HG03045 (cell line): ENCODE data around the gene FOXL2NB.
"Not testable (repeated sequence)": the region's sequence is repeated elsewhere in the genome, so short reads cannot be mapped to it uniquely, and the experiment has no call there.

Source experiments
- ATAC-seq: cut with Tn5 transposase; IDR thresholded peaks from one replicate; pipeline ENCODE4 v1.9.1; 2021; ENCODE audit warnings: mild to moderate bottlenecking, moderate library complexity; ENCODE audit not compliant: unreplicated experiment

FOXL2NB gene

DNA sequence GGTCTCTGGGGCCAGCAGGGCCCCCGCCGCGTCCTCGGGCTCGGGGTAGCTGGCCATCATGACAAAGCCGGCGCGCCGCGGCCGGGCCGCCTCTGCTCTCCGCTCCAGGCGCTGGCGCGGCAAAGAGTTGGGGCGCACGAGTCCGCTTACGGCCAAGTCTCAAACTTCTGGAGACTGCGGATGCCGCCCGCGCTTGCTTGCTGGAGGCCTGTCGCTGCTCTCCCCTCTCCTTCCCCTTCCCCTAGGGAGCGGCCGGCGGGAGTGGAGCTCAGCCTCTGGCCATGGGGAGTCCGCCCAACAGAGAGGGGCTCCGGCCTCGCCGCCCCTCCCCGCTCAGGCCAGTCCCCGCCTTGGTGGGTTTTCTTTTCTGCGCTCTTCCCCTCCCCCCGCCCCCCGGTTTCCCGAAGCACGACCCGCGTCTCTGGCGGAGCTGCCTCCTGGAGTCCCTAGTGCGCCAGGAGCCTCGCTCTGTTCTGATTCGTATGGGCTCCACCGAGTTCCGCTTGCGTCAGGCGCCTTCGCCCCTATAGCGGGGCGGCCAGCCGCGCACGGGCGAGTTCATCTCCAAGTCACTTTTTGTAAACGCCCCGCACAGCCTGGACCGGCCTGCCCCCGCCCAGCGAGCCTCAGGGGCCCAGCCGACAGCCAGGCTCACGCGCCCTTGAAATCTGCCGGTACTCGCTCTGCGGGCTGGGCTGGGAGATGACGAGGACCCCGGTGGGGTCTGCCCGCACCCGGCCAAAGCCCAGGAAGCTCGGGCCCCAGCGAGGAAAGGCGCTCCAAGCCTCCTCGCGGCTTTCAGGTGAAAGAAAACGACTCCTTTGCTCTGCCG, at the start of gene FOXL2NB, which contains the start of gene FOXL2:
Gene FOXL2NB (plus strand): TSS at position 555 of the 832 bp plus-strand sequence. CDS start 148 bp downstream, at position 703.
Gene FOXL2 (minus strand): TSS at position 475 of the 832 bp plus-strand sequence. CDS start 415 bp downstream, at position 60.
- ATAC-seq, result no peak

DNA sequence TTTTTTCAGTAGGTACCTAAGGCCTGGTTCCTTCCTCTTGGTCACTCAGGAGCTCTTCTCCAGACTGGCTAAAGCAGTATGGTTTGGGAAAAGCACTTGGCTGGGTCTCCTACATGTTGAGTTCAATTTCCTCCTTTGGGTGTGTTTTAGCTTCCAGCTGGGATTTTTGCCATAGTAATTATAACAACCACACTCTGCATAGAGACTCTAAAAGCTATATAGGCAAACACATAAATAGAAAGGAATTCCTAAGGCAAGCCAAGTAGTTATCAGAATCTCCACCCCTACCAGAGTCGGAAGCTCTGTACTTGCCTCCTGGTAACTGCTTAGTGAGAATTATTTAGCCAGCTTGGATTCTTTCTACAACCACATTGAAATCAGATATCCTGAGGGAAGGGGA, 48.7 kb upstream of the FOXL2NB start:
- ATAC-seq, result no peak

DNA sequence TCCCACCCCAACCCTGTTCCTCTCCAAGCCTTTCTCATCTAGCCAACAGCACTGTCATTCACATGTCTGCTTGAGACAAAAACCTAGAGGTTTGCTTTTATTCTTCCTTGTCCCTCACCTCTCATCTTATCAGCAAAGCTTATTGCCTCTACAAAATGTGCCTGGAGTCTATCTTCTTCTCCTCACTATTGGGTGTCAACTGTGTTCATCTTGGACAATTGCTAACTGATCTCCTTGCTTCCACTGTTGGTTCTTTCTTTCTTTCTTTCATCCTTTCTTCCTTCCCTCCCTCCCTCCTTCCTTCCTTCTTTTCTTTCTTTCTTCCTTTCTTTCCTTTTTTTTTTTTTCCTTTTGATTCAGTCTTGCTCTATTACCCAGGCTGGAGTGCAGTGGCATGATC, 48.3 kb upstream of the FOXL2NB start:
- ATAC-seq, result no peak

DNA sequence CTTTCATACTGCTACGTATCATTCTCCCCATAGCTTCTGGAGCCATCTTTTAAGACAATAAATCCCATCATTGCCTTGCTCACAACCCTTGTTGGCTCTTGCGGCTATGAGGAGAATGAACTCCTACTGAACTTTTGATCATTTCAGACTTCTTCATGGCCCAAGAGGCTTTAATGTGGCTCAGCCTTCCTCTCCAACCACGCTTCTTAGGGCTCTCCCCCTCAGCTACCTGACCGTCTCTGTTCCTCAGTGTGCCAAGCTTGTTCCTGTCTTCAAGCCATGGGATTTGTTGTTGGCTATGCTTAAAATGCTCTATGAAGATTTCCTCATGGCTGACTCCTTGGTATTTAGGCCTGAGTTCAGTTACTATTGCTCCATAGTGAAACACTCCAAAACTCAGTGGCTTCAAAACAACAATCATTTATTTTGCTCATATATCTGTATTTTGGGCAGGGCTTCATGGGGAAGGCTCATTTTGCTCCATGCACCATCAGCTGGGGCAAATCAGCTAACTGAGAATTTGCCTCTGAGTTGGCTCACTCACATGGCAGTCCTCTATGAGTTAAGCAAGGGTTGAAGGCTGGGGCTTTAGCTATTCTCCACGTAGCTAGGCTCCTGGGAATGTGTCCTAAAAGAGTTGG, 47.5 kb upstream of the FOXL2NB start:
- ATAC-seq, result no peak

DNA sequence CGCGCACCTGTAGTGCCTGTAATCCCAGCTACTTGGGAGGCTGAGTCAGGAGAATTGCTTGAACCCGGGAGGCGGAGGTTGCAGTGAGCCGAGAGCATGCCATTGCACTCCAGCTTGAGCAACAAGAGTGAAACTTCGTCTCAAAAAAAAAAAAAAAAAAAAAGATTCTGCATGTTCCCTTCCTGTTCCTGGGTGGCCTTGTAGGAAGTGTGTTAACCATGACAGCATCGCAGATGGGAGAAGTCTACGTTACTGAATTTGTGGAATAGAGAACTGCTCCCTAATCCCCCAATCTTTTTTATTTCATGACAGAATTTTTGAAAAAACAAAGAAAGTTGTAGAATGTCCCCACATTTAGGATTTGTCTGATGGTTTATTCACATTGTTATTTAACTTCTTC, 45.5 kb upstream of the FOXL2NB start:
- ATAC-seq, result no peak

DNA sequence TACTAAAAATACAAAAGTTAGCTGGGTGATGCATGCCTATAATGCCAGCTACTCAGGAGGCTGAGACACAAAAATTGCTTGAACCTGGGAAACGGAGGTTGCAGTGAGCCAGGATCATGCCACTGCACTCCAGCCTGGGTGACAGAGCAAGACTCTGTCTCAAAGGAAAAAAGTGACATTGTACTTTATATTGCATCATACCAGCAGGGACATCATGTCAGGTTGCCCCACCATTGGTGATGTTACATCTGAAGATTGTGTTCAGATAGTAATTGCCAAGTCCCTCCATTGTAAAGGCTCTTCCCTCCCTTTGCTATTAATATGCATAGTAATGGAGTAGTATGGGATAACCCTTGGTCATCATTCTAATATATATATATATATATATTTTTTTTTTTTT, 44.8 kb upstream of the FOXL2NB start:
- no peak for ATAC-seq

DNA sequence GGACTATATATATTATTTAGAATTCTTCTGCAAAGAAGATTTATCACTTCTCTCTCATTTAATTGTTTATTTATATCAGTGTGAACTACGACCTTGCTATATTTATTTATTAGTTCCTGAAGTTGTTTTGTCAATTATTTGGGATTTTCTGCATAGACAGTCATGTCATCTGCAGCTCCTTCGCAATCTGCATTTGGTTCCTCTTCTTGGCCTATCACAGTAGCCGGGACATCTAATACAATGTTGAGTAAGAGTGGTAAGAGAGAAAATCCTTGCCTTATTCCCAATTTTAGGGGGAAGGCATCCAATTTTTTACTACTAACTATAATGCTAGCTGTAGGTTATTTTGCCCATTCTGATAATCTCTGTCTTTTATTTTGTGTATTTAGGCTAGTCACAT, 39.5 kb upstream of the FOXL2NB start:
- ATAC-seq, result no peak

DNA sequence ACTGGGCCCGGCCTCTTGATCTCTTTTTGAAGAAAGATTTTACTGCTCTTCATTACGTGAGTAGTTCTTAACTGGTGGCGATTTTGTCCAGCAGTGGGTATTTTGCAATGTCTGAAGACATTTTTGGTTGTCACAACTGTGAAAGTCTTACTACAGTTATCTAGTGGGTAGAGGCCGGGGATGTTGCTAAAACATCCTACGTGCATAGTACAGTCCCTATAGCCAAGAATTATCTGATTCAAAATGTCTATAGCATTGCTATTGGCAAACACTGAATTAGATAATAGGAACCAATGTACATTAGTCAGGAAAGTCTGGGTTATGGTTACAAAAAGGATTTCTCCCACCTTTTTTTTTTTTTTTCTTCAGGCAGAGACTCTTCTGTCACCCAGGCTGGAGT, 38.2 kb upstream of the FOXL2NB start:
- no peak for ATAC-seq

DNA sequence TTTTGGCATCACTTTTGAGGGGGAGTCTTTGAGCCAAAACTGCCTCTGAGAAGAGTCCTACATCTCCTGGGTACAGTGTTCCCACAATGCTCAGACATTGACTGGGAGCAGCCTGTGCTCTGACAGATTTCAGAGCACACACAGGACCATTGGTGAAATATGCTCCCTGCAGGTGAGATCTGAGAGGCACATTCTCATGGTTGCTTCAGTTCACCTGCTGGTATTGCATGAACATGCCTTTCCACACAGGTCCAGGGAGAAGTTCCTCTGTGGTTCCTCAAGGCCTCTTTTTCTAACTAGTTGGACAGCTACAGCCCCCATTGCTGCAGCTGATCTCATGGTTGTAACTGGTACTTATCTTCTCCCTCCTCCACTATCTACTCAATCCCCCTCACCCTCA, 37.1 kb upstream of the FOXL2NB start:
- no peak for ATAC-seq

DNA sequence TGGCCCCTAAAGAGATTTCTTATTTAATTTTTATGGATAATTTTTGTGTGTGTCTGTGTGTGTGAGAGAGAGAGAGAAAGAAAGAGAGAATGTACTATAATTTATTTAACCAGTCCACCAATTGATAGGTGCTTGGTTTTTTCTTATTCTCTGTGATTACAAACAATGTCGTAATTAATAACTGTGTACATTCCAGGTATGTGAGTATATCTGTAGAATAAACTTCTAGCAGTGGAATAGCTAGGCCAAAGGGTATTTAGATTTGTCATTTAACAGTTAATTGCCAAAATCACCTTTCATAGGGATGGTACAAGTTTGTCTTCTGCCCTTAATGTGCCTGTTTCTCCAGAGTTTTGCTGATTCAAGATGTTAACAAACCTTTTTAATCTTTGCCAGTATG, 35.4 kb upstream of the FOXL2NB start:
- ATAC-seq, result no peak

DNA sequence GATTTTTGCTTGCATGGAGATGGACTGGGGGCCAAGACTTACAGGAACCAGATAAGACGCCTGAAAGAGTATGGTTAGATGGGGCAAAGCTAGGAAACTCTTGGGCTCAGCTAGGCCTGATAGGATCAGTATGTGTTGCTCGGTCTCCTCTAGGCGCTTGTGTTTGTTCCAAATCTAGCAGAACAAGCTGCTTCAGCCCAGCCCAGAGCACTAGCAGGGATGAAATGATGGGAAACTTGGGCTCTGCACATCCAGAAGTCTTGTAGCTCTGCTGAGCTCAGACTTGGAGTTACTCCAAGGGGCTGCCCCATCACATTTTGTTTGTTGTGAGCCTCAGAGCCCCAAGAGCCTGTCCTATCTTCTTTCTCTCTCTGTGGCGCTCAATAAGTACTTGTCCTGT, 34.8 kb upstream of the FOXL2NB start:
- no peak for ATAC-seq

DNA sequence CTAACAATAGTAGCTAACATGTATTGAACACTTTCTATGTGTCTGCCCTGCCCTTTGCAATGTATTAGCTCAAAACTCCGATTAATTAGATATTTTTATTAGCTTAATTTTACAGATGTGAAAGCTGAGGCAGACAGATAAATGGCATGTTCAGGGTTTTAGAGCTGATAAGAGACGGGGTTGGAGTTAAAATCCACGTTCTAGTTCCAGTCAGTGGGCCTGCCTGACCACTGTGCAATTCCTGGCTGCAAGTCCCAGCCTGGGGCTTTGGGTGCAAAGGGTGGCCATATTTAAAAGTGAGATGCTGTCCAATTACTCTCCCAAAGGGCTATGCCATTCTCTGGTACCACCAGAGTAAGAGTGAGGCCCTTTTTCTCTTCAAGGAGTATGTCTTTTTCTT, 33.3 kb upstream of the FOXL2NB start:
- ATAC-seq, result no peak

DNA sequence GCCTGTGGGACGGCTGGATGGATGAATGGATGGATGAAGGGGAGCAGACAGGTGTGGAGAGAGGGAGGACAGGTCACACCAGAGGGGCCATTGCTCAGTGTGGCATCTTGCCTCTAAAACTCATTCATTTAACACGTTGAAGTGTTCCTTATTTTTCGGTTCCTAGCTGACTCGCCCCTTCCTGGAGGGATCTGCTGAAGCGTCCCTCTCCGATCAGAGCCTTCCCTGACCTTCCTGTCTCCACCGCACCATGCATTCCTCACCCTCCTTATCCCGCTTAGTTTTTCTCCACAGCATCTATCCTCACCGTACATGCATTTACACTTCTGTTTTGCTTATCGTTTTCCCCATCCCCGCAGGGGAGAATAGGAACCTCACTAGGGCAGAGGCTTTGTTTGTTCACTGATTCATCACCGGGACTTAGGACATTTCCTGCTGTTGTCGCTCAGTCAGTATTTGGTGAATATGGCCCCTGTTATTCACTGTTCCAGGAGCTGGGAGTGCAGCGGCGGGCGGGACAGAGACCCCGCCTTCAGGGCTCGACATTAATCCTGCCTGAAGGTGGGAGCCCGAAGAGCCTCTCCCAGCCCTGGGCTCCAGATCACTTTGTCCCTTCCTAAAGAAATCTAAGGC, 32.0 kb upstream of the FOXL2NB start:
- peak; percentile 12 for ATAC-seq

DNA sequence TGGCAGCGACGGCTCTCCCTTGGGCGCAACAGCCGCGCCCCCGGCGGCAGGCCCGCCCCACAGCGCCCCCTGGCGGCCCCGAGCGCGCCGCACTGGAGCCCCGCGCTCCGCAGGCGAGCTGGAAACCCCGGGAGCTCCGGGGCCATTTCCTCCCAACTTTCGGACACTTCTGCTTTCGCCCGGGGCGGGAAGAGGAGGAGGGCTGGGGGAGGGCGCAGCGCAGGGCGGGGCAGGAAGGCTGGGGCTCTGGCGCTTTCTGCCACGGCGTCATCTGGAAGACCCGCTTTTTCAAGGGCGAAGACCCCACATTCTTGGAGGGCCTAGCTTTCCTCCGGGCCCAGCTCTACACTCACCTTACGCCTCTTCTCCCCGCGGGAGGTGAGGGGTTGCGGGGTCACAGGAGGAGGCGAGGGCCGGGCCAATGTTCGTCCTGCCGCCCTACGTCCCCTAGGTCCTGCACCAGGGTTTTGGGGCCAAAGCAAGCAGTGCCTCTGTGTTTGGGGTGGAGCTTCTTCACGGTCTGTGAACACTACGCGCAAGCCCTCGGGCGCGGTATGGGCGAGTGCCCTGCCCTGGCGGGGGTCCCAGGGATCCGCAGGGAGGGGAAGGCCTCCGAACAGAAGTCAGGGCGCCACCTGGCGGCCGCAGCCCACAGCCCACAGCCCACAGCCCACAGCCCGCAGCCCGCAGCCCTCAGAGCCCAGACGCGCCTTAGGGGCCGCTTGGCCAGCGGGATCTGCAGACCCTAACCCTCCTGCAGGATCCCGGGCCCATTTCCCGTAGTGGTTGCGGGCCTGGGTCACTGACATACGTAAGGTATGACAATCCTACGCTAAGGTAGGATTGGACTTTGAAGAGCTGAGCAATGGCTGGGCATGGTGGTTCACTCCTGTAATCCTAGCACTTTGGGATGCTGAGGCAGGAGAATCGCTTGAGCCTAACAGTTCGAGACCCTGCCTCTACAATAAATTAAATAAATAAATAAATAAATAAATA, 31.2 kb upstream of the FOXL2NB start:
- ATAC-seq, result peak; percentile 91

DNA sequence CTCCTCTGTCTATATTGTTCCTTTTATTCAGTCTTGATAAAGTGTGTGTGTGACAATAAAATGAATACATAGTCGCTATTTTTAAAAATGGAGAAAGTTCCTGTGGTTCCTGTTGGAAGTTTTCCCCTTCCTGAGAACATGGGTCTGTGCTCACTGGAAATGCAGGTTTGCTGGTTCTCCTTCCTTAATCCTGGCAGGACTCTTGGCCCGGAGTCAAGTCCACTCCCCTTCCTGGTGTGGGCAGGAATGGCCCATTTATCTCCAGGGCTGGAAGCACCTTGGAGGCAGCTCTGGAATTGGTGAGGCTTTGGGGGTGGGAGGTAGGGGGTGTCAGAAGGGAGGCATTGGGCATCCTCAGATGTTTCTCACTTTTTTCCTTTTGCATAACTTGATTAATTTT, 30.2 kb upstream of the FOXL2NB start:
- no peak for ATAC-seq

DNA sequence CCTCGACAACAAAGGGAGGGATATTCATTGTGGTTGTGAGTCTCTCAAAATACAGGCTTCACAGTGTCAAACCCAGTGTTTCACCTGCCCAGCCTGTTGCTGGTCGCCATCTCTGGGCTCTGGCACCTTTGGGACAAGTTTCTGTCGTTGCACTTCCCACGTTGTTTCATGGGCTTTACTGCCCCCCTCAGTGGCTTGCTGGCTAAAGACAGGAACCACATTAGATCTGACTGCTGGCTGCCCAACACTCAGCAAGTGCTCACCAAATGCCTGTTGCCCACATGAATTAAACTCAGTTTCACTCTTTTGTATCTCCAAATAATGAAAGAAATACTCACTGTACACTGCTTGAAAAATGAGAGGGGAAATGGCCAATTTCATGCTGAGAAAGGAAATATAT, 27.7 kb upstream of the FOXL2NB start:
- no peak for ATAC-seq

DNA sequence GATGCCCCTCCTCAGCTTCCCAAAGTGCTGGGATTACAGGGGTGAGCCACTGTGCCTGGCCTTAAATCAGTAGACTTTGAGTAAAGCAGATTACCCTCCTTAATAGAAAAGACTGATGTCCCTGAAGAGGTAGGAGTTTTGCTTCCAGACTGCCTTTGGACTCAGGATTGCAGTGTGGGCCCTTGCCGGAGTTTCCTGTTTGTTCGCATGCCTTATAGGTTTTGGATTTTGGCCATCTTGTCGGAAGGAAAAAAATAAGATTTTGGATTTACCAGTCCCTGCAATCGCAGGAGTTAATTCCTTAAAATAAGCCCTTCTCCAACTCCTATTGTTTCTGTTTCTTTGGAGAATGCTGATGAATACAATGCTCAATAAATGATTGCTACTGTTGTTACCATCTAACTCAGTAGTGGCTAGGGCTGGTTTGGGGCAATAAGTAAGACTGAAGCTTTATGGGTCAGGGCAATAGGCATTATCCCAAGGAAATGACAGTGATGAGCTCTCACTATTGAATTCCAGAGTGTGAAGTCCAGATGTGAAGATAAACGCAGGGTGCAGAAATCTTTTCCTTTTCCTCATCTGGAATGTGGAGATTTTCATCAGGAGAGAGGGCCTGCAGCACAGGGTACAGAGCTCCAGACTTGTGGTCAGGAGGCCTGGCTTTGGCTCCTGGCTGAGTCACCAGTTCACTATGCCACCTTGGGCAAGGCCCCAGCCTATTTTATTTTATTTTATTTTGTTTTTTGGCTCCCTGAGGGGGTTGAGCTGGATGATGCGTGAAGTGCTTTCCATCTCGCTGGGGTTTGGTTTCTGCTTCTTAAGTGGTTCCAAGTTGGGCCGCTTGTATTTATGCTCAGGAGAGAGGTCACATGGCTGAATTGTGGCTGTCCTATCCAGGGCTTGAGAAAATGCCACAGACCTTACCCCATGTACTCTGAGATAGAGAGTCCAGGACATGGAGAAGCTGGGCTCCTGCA, 25.4 kb upstream of the FOXL2NB start:
- ATAC-seq, result no peak

DNA sequence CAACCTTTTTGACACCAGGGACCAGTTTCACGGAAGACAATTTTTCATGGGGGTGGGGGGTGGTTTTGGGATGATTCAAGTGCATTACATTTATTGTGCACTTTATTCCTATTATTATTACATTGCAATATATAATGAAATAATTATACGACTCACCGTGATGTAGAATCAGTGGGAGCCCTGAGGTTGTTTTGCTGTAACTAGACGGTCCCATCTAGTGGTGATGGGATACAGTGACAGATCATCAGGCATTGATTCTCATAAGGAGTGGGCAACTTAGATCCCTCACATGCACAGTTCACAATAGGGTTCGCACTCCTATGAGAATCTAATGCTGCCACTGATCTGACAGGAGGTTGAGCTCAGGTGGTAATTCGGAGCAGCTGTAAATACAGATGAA, 24.6 kb upstream of the FOXL2NB start:
- not testable (repeated sequence) for ATAC-seq

DNA sequence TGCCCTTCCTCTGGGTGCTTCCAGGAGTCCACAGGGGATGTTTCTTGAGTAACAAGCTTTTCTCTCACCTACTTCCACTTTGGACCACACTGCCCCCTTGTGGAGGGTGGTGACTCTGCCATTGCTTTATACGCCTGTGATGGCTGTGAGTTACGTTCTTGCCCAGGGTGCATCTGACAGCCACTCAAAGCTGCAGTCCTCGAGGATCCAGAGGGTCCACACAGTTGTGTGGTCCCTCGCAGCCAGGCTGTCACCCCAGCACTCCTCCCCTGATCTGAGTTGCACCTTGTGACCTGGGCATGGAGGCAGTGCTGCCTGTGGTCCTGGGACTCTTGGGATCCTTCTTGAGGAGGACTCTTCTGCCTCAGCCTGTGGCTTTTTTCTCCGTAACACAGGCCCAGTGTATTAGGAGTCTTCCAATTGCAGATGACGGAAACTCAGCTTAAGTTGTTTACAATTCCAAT, 23.5 kb upstream of the FOXL2NB start:
- ATAC-seq, result no peak
